SU-DHL-6 (cell line): ENCODE results near the gene THOC2.

Experiments
- EZH2phosphoT487 ChIP-seq: fragments of 200-600 bp; sonication (generic), shearing (Covaris generic); conservative IDR thresholded peaks from 2 replicates; pipeline ENCODE4 v1.6.1; 2018; ENCODE audit warnings: mild to moderate bottlenecking, antibody characterized with exemption, low read length, moderate library complexity, mixed read lengths
- TF ChIP-seq, protein P1 (sequence below): fragments of 200-600 bp; sonication (generic); IDR thresholded peaks from one replicate; pipeline ENCODE4 v1.5.1; 2017; ENCODE audit warnings: antibody characterized with exemption, mild to moderate bottlenecking, low read length, moderate library complexity; ENCODE audit not compliant: insufficient read depth, poor library complexity, severe bottlenecking

DNA sequence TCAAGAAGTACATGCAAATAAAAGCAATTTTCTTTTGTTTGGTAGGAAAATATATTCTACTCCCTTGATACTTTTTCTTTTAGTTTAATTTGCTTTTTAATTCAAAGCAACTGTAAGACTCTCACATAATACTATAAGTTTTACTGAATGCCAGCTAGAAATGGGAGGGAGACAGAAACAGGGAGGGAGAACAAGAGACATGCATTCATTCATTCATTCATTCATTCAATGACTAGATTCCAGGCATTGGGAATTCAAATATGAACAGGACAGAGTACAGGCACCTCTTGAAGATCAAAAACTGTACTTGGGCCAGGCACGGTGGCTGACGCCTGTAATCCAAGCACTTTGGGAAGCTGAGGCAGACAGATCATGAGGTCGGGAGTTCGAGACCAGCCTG lies 85.6 kb downstream of the THOC2 start:
- TF ChIP-seq, protein P1, sequence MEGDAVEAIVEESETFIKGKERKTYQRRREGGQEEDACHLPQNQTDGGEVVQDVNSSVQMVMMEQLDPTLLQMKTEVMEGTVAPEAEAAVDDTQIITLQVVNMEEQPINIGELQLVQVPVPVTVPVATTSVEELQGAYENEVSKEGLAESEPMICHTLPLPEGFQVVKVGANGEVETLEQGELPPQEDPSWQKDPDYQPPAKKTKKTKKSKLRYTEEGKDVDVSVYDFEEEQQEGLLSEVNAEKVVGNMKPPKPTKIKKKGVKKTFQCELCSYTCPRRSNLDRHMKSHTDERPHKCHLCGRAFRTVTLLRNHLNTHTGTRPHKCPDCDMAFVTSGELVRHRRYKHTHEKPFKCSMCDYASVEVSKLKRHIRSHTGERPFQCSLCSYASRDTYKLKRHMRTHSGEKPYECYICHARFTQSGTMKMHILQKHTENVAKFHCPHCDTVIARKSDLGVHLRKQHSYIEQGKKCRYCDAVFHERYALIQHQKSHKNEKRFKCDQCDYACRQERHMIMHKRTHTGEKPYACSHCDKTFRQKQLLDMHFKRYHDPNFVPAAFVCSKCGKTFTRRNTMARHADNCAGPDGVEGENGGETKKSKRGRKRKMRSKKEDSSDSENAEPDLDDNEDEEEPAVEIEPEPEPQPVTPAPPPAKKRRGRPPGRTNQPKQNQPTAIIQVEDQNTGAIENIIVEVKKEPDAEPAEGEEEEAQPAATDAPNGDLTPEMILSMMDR = no peak
- no peak for TF ChIP-seq EZH2phosphoT487
